Measurements from ENCODE around the gene GRPEL1.

The GRPEL1 gene

DNA sequence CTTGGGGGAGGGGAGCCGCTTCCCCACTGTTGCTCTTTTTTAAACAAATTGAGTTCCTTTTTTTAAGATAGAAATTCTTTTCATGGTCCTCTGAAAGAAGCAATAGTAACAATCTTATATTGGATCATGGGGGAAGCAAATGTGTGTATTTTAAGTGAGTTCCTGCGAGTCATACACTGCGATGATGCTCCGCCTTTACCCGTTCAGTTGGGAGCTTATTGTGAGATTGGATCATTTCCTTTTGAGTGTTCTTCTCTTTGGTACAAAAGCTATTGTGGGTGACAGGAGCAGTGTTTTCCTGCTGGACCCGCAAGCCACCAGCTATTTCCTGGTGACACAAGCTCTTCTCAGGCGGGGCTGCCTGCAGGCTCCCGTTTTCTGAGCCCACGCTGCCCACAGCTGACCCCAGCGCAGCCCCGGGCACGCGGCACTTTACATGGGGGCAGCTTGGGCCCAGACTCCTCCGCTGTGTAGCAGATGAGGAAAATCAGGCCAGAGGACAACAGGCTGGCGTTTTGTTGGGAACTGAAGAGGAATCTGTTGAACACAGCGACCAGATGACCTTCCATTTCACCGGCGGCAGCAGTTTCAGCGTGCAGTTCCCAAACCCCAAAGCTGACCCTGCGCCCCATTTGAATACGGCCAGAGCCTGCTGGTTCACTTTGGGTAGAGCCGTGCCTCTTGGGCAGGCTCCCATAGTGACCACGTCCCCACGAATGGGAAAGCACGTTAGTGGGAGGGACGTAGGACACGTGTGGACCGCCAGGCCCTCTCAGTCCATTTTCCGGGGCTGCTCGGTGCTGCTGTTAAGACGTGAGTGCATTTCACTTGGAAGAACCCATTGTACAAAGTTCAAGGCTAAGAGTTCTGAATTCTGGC is 12.5 kb downstream of the GRPEL1 start (continued):
- TF ChIP-seq, protein P1, sequence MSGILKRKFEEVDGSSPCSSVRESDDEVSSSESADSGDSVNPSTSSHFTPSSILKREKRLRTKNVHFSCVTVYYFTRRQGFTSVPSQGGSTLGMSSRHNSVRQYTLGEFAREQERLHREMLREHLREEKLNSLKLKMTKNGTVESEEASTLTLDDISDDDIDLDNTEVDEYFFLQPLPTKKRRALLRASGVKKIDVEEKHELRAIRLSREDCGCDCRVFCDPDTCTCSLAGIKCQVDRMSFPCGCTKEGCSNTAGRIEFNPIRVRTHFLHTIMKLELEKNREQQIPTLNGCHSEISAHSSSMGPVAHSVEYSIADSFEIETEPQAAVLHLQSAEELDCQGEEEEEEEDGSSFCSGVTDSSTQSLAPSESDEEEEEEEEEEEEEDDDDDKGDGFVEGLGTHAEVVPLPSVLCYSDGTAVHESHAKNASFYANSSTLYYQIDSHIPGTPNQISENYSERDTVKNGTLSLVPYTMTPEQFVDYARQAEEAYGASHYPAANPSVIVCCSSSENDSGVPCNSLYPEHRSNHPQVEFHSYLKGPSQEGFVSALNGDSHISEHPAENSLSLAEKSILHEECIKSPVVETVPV (CRISPR knock-in tag; IDR thresholded peaks at IDR 0.05), result no peak

DNA sequence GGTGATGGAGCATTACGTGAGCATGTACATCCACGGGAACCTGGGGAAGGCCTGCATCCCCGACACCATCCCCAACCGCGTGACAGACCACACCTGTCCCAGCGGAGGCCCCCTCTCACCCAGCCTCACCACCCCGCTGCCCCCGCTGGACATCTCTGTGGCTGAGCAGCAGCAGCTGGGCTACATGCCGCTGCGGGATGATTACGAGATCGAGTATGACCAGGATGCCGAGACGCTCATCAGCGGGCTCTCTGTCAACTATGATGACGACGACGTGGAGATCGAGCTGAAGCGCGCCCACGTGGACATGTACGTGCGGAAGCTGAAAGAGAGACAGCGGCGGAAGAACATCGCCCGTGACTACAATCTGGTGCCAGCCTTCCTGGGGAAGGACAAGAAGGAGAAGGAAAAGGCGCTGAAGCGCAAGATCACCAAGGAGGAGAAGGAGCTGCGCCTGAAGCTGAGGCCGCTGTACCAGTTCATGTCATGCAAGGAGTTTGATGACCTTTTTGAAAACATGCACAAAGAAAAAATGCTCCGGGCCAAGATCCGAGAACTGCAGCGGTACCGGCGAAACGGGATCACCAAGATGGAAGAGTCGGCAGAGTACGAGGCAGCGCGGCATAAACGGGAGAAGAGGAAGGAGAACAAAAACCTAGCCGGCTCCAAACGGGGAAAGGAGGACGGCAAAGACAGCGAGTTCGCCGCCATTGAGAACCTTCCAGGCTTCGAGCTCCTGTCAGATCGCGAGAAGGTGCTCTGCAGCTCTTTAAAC is 13.6 kb downstream of the GRPEL1 start:
- TF ChIP-seq SNAI2 (CRISPR knock-in tag; IDR thresholded peaks at IDR 0.05) (no peak), OSR1 (CRISPR knock-in tag; IDR thresholded peaks at IDR 0.05) (no peak), ISL1 (CRISPR knock-in tag; IDR thresholded peaks at IDR 0.05) (no peak), TCF4 (CRISPR knock-in tag; IDR thresholded peaks at IDR 0.05; ENCODE audit: borderline replicate concordance) (no peak), ZNF70 (CRISPR knock-in tag; IDR thresholded peaks at IDR 0.05) (no peak), GLIS3 (CRISPR knock-in tag; IDR thresholded peaks at IDR 0.05) (no peak), ESRRG (CRISPR knock-in tag; IDR thresholded peaks at IDR 0.05) (no peak)
- TF ChIP-seq, protein P2, sequence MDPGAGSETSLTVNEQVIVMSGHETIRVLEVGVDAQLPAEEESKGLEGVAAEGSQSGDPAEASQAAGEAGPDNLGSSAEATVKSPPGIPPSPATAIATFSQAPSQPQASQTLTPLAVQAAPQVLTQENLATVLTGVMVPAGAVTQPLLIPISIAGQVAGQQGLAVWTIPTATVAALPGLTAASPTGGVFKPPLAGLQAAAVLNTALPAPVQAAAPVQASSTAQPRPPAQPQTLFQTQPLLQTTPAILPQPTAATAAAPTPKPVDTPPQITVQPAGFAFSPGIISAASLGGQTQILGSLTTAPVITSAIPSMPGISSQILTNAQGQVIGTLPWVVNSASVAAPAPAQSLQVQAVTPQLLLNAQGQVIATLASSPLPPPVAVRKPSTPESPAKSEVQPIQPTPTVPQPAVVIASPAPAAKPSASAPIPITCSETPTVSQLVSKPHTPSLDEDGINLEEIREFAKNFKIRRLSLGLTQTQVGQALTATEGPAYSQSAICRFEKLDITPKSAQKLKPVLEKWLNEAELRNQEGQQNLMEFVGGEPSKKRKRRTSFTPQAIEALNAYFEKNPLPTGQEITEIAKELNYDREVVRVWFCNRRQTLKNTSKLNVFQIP (CRISPR knock-in tag; IDR thresholded peaks at IDR 0.05; ENCODE audit: borderline replicate concordance, low read depth), result no peak
- TF ChIP-seq, protein P3, sequence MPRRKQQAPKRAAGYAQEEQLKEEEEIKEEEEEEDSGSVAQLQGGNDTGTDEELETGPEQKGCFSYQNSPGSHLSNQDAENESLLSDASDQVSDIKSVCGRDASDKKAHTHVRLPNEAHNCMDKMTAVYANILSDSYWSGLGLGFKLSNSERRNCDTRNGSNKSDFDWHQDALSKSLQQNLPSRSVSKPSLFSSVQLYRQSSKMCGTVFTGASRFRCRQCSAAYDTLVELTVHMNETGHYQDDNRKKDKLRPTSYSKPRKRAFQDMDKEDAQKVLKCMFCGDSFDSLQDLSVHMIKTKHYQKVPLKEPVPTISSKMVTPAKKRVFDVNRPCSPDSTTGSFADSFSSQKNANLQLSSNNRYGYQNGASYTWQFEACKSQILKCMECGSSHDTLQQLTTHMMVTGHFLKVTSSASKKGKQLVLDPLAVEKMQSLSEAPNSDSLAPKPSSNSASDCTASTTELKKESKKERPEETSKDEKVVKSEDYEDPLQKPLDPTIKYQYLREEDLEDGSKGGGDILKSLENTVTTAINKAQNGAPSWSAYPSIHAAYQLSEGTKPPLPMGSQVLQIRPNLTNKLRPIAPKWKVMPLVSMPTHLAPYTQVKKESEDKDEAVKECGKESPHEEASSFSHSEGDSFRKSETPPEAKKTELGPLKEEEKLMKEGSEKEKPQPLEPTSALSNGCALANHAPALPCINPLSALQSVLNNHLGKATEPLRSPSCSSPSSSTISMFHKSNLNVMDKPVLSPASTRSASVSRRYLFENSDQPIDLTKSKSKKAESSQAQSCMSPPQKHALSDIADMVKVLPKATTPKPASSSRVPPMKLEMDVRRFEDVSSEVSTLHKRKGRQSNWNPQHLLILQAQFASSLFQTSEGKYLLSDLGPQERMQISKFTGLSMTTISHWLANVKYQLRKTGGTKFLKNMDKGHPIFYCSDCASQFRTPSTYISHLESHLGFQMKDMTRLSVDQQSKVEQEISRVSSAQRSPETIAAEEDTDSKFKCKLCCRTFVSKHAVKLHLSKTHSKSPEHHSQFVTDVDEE (CRISPR knock-in tag; IDR thresholded peaks at IDR 0.05), result no peak

DNA sequence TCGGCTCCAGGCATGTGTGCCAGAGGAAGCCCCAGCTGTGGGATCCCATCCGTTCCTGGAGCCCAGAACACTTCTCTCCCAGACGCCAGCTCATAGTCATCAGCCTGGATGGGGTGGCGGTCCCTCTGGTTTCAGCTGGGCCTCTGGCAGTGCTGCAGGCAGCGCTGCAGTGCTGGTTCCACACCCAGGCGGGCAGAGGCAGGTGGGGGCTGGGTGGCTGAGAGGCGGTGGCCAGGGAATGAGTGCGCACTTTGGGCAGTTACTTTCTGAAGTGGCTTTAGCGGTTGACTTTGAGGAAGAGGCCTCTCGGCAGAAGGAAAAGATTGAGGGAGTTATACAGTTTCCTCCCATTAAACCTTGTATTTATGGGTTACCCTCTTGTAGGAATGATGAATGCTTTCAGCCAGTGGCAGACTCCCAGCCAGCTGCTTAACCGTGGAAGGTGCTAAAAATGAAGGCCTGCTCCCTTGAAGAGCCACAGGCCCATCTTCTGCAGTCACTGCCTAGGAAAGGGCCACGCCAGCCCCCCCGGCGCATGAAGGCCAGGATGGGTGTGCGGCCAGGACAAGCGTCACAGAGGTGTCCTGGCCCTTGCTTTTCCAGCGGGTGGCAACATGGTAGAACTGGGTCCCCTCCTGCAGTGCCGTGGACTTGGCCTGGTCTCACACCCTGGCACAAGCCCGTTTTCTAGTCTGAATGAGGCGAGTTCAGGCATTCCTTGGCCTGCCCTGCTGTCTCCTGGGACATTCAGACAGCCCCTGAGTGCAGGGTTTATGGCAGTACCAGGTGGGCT is 14.7 kb downstream of the GRPEL1 start:
- no peak for ATAC-seq
- TF ChIP-seq ESRRG (CRISPR knock-in tag; IDR thresholded peaks at IDR 0.05), result no peak
- TF ChIP-seq RARB (CRISPR knock-in tag; IDR thresholded peaks at IDR 0.05), result no peak
- TF ChIP-seq ZFP3 (CRISPR knock-in tag; IDR thresholded peaks at IDR 0.05), result no peak

More for the DNA sequence above, 13.6 kb downstream of the GRPEL1 start:
- no peak for ATAC-seq

DNA sequence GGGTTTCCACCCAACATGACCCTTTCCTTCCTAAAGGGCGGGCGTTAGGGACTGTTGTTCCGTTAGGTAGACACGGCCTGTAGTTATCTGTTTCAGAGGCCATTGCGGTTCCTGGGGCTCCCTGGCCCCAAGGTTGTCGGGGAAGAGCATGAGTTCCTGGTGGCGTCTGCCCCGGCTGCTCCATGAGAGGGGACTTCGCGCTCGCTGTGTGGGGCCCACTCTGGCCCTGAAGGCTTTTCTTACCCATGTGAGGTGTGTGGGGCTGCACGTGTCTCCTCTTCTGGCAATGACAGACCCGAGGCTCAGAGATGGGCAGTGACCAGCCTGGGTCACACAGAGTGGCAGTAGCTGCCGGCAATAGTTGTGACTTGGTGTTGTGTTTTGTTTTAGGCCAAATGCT is 15.6 kb downstream of the GRPEL1 start:
- ATAC-seq, result no peak
- no peak for TF ChIP-seq CSDC2 (CRISPR knock-in tag; IDR thresholded peaks at IDR 0.05)
- TF ChIP-seq ARNTL (CRISPR knock-in tag; IDR thresholded peaks at IDR 0.05; ENCODE audit: borderline replicate concordance, low read depth), result no peak
- TF ChIP-seq OSR1 (CRISPR knock-in tag; IDR thresholded peaks at IDR 0.05), result no peak
- TF ChIP-seq GLIS3 (CRISPR knock-in tag; IDR thresholded peaks at IDR 0.05), result no peak

DNA sequence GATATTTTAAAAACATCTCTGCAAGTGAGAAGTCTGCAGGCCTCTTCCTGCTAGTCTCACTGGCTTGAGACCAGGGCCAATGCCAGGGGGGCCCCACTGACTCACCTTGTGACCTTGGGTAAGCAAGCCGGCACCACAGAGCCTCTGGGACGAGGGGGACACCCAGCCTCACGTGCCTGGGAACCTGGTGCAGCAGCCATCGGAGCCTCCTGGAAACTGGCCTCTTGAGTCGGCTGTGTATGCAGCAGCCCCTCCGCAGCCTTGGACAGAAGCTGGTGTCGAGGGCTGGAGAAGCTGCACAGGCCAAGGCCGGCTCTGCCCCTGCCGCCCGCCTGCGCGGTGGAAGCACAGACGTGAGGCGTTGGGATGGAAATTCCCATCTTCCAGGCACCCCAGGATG is 16.0 kb downstream of the GRPEL1 start:
- no peak for ATAC-seq
- TF ChIP-seq ZFP30 (CRISPR knock-in tag; IDR thresholded peaks at IDR 0.05) (no peak), SNAI2 (CRISPR knock-in tag; IDR thresholded peaks at IDR 0.05) (no peak), ZFP3 (CRISPR knock-in tag; IDR thresholded peaks at IDR 0.05) (no peak), ISL1 (CRISPR knock-in tag; IDR thresholded peaks at IDR 0.05) (no peak), PPARA (CRISPR knock-in tag; IDR thresholded peaks at IDR 0.05; ENCODE audit: borderline replicate concordance) (no peak), RARB (CRISPR knock-in tag; IDR thresholded peaks at IDR 0.05) (no peak), TOX (CRISPR knock-in tag; IDR thresholded peaks at IDR 0.05; ENCODE audit: borderline replicate concordance) (no peak), ZNF8 (CRISPR knock-in tag; IDR thresholded peaks at IDR 0.05) (no peak), ZNF70 (CRISPR knock-in tag; IDR thresholded peaks at IDR 0.05) (no peak), ZNF565 (CRISPR knock-in tag; conservative IDR thresholded peaks at IDR 0.05; ENCODE audit: low read depth) (no peak), TCF4 (CRISPR knock-in tag; IDR thresholded peaks at IDR 0.05; ENCODE audit: borderline replicate concordance) (no peak)
- TF ChIP-seq, protein P2 (CRISPR knock-in tag; IDR thresholded peaks at IDR 0.05; ENCODE audit: borderline replicate concordance, low read depth), result no peak
- TF ChIP-seq, protein P1 (CRISPR knock-in tag; IDR thresholded peaks at IDR 0.05), result no peak
- TF ChIP-seq, protein P4, sequence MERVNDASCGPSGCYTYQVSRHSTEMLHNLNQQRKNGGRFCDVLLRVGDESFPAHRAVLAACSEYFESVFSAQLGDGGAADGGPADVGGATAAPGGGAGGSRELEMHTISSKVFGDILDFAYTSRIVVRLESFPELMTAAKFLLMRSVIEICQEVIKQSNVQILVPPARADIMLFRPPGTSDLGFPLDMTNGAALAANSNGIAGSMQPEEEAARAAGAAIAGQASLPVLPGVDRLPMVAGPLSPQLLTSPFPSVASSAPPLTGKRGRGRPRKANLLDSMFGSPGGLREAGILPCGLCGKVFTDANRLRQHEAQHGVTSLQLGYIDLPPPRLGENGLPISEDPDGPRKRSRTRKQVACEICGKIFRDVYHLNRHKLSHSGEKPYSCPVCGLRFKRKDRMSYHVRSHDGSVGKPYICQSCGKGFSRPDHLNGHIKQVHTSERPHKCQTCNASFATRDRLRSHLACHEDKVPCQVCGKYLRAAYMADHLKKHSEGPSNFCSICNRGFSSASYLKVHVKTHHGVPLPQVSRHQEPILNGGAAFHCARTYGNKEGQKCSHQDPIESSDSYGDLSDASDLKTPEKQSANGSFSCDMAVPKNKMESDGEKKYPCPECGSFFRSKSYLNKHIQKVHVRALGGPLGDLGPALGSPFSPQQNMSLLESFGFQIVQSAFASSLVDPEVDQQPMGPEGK (CRISPR knock-in tag; IDR thresholded peaks at IDR 0.05; ENCODE audit: borderline replicate concordance), result no peak

All from SK-N-SH treated with all-trans-retinoic acid at 6 μM for 48 hours (cell line).